Stimulated activated CD4-positive, alpha-beta T cell treated with anti-CD3 and anti-CD28 coated beads, Interleukin-4, amount 100 ng/mL, for 24 hours (primary cell): ENCODE measurements around the gene LFNG.

ENCODE experiments used
- DNase-seq: peaks from one replicate; pipeline ENCODE4 v3.0.0-alpha.2; 2020

Gene LFNG, protein sequence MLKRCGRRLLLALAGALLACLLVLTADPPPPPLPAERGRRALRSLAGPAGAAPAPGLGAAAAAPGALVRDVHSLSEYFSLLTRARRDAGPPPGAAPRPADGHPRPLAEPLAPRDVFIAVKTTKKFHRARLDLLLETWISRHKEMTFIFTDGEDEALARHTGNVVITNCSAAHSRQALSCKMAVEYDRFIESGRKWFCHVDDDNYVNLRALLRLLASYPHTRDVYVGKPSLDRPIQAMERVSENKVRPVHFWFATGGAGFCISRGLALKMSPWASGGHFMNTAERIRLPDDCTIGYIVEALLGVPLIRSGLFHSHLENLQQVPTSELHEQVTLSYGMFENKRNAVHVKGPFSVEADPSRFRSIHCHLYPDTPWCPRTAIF

DNA sequence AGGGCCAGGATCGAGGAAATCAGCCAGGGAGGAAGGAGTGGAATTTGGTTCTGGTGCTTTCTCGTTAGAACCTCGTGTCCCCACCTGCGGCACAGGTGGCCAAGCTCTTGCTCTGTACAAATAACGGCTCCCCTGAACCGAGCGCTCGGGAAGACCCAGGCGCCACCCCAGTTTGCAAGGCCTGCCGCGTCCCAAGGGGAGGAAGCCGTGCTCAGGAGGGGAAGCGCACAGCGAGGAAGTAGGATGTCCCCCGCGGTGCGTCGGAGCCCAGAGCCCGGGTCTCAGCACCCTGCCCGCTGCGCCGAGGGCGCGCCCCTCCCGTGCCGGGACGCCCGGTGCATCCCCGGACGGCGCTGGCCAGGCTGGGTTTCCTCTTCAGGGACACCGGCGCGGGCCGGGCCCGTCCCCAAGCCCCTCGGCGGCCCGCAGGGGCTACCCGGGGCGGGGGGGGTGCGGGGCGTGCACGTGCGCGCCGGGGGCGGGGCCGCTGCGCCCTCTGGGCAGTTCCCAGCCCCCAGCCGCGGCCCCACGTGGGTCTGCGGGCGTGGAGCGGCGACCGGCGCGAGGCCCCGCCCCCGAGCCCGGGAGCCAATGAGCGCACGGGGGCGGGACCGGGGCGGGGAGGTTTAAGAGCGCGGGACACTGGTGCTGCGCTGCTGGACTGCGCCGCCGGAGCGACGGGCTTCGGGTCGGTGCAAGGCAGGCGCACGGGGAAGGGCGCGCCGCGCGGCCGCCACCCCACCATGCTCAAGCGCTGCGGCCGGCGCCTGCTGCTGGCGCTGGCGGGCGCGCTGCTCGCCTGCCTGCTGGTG lies at the start of gene LFNG:
Gene LFNG (plus strand): TSS at position 656 of the 812 bp plus-strand sequence. CDS start 88 bp downstream, at position 744.
- DNase-seq = peak; percentile 81

DNA sequence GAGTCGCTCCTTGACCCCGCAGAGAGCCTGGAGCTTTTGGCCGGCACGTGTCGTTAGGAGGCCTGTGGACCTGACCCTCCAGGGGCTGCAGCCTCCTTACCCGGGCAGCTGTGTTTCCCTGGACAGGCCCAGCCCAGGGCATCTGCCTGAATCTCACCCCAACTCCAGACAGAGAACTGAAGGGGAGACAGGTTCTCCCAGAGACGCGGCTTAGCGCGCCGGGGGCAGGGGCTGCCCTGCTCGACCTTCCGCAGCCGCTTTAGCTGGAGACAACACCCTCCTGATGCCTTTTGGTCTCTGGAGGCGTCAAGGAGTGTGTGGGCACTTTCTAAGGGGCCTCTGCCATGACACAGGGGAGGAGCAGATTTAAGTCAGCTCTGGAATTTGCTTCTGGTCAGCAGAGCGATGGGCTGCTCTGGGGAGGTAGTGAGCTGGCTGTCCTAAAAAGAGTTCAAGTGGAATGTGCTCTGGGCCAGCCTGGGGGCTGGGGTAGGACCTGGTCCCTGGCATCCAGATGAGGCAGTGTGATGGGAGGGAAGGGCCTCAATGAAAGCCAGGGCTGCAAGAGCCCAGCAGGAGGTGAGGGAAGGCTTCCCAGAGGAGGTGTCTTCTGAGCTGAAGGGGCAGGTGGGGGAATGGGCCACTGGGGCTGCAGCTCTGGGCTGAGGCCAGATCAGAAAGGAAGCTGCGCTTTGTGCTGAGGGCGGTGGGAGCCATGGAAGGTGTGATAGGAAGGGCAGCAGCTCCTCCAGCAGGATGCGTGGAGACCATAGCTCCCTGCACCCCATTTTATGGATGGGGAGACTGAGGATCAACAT lies 49.2 kb upstream of the LFNG start:
- DNase-seq = no peak

DNA sequence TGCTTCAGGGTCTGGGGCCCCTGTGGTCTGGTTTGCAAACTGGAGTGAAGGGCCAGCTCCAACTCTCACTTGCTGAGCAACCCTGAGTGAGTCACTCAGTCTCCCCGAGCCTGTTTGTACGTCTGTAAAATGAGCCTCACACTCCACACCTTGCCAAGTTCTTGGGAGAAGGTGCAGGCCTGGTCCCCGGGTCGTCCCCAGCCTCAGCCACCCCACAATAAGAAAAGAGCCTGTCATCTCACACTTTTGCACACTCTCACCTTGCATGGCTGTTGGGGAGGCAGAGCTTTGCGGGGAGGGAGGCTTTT lies 48.6 kb upstream of the LFNG start:
- no peak for DNase-seq

DNA sequence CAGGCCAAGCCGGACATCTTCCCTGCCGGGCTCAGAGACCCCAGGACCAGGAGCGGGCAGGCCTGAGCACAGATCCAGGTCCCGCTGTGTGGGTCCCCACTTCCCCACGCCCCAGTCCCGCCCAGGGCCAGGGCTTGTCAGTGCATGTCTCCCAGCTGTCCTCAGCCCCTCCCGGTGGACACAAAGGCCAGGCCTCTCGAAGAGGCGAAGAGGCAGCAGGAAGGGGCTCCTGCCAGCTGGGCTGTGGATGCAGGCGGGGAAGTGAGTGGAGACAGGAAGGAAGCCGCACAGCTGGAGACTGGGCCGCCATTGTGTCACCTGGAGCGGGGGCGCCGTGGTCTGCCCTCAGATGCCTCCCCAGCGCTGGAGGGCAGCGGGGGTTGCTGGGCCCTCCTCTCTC lies 48.2 kb upstream of the LFNG start:
- DNase-seq = no peak

DNA sequence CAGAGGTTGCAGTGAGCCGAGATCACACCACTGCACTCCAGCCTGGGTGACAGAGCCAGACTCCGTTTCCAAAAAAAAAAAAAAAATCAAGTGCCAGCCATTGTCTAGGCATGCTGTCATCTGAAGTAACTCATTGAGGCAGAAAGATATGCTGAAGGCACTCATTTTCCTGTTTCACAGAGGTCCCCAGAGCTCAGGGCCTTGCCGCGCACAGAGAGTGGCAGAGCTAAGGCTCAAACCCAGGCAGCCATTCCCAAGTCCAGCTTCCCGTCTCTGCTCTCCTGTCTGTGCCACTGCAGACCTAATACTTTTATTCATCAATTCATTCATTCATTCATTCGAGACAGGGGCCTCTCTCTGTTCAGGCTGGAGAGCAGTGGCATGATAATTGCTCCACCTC lies 46.8 kb upstream of the LFNG start:
- DNase-seq = no peak

DNA sequence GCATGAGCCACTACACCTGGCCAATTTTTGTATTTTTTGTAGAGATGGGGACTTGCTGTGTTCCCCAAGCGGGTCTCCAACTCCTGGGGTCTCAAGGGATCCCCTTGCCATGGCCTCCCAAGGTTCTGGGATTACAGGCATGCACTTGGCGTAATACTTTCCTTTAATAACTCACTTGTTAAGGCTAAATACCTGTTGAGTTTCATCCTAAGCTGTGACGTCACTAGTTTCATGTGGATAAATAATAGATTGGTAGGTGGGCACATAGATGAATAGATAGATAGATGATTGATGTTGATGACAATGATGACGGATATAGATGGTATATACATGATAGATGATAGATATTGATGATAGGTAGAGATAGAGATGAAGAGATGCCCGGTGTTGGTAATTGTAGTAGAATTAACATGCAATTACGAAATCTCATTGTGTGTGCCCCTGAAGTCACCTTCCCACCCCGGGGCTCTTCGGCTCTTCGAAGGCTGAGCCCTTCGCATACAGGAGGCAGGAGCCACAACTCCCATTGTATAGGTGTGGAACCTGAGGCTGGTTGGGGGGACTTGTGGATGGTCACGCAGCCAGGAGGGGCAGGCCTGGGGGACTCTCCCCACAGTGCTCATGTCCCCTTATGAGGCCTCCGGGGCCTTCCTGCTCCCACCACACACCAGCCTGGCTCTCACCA lies 45.9 kb upstream of the LFNG start:
- DNase-seq = no peak

DNA sequence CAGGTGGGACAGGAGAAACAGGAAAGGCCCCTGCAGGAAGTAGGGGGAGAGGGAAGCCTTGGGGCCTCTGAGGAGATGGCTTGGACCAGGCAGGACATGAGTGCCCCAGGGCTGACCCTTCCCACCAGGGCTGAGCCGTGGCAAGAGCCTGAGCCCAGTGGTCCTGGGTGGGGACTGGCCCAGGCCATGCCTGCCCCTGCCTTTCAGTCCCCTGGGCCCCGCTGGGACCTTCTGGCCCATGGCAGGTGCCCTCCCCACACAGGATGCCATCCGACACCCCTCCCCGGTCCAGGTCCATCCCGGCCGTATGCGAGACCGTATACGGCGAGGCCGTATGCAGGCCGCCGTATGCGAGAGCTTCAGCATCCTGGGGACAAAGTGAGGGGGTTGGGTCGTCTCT lies 45.4 kb upstream of the LFNG start:
- no peak for DNase-seq

DNA sequence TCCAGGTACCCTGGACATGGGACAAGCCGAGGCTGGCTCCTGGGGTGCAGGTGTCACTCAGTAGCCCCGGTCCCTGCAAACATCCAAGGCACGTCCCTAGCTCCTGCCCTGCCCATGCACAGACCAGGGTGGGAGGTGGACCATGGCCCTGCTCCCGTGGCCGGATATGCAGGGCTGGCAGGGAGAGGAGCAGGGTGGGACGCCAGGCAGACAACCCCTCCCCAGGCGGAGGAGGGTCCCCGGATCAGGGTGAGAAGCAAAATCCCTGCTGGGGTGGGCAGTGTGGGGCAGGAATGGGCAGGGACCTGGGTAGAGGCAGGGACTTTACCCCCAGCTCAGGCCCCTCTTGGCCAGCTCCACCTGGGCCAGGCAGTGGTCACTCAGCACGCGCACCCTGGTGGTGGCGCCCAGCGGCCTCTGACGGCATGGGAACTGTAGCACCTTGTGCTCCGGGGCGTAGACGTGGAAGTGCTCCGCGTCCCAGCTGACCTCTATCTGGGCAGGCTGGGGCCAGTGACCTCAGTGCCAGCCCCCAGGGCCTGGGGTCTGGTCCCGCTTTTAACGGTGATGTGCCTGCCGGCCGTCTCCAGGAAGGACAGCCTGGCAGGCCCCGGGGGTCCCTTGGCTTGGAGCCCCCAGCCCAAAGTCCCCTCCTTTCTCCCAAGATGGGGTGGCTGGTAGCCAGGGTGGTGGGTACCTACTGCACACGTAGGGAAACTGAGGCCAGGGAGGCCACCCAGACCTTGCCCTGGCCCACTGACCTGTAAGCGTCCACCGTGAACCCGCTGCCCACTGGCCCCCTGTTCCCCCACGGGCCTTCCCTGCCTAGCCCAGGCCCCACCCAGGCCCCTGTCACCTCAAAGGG lies 44.5 kb upstream of the LFNG start:
- DNase-seq = no peak

DNA sequence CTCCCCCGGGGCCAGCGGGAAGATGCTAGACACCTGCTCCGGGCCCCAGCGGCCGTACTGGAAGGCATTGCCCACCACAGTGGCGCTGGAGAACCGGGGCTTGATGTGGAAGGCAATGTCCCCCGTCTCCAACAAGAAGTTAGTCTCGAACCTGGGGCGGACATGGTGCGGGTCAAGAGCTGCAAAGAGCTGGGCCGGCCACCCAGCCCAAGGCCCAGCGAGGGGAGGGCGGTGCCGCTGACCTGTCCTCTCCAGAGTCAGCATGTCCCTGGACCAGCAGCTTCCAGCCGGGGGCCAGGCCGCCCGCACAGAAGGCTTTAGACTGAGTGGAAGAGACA lies 43.9 kb upstream of the LFNG start:
- DNase-seq = no peak

DNA sequence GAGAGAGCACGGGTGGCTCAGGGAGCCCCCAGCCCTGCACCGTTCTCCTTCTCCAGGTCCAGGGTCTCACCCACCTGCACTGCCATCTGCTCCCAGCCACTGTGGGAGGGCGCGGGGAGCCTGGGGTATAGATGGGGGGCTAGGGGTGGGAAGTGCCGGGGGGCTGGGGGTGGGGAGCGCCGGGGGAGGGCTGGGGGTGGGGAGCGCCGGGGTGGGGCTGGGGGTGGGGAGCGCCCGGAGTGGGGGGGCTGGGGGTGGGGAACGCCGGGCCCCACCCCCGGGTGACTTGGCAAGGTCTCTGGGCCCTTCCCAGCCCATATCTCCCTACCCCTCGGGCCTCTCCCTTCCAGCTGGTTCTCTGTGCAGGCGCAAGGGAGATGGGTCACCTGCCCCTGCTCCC lies 43.3 kb upstream of the LFNG start, which contains the start of gene GRIFIN:
Gene GRIFIN (minus strand): TSS at position 101 of the 400 bp plus-strand sequence. CDS start 15 bp downstream, at position 86.
- no peak for DNase-seq

DNA sequence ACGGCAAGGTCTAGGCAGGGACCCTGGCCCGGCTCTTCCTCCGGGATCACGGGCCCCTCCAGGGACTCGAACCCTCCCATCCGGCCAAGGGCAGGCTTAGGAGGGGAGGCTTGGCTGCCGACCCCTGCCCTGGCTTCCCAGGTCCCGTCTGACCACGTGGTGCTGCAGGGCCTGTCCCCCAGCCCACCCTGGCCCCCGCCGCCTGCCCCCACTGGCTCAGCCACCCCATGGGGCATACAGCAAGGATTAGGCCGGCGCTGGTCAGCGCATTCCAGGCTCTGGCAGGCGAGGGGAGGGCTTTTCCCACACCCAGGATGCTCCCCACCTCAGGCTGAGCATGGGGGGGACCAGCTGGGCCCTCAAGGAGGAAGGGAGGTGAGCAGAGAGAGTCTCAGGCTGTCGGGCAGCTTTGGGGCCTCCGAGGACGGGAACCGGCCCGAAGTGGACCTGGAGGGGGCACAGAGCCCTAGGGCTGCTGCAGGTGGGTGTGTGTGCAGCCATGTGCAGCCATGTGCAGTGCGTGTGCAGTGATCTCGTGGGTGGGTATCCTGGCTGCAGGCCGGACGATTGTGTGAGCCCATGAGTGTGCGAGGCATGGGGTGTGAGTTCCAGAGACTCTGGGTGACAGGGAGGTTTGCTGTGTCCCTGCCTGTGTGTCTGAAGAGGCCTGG lies 42.7 kb upstream of the LFNG start:
- no peak for DNase-seq

DNA sequence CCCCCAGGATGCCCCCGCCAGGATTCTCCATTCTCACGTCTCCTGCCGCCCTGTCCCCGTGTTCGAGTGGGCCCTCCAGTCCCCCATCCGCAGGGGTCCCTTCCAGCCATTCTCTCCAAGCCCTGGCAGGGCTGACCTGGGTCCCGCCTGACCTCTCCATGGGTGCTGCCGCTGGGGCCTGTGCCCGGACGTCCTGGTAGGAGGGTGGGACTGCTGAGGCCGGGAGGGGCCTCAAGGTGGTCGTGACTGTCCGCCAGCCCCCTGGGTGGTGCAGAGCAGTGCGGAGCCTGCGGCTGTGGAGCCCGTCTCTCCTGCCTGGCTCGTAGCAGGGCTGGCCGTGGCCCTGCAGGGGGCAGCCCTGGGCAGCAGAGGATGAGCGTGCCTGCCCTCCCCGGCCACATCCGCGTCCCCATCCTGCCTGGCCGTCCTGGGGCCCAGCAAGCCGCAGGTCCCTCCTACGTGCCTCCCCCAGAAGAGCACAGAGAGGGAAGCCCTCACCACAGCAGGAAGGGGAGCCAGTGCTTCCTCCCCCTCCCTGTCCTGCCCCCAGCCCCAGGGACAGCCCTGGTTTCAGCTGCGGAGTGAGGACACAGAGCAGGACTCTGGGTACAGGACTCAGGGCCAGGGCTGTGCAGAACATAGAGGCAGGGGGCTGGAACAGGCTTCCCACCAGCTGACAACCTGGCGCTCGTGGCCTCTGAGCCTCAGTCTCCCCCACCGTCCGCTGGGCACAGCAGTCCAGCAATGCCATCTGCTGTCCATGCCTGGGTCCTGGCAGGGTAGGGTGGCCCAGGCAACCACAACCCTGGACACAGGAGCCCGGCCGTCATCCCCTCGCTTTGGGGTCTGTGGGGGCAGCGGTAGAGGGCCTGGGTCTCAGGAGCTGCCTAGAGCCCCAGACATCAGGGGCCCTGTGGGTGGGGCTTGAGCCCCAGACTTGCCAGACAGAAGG lies 41.9 kb upstream of the LFNG start:
- DNase-seq = peak; percentile 49

DNA sequence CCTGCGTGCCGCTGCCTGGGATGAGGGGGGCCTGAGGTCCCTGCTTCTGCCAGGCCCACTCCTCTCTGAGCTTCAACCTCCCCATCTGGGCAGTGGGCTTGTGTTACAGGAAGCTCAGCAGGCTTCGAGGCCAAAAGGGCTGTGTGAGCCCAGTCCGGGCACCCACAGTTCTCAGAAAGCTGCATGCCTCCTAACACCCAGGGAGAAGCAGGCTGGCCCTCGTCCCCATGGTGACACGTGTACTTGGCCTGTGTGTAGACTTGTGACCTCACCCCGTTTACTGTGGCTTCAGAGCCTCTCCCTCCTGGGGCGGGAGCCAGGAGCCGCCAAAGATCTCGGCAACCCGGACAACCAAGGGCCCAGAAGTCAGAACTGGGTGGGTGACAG lies 41.2 kb upstream of the LFNG start:
- no peak for DNase-seq

DNA sequence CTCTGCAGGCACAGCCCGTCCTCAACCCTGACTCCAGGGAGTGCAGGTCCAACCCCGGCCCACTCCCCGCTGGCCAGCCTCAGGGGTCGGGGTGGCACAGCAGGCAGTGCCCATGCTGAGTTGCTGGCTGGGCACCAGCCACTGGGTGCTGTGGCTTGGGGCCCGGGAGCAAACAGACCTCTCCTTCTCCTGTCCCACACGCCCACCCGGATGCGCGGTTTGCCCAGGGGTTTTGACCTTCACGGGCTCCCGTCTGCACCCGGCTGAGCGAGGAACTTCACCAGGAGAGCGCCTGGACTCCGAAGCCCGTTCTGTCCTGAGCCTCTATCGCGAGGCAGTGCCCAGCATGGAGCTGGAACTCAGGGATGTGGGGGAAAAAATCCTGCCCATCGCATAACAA lies 40.8 kb upstream of the LFNG start:
- no peak for DNase-seq

DNA sequence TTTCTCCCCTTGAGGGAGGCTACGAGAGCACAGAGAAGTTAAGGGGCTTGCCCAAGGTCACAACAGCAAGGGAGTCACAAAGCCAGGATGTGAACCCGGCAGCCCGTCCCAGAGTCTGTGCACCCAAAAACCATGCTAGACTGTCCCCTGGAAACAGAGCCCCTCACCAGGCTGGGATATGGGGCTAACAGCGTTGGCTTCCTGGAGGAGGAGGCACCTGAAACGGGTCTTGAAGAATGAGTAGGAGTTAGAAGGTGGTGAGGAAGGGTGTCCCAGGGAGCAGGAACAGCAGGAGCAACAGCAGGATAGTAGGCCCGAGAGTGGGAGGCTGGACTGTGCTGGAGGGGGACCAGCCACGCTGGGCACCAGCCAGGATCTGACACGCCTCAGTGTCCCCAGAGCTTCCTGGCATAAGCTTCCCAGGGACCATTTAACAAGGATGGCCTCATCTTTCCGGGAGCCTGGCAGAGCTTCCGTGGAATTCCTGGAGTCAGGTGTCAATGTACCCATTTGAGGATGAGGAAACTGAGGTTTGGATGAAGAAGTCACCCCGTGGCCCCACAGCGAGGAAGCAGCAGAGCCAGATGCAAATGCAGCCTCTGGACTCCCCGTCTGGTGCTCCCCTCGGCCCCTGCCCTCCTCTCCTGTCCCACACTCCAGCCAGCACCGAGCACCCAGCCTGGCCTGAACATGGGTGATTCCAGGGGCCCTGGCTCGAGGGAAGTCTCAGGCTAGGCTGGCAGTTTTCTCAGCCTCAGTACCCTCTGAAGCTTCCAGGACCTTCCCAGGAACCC lies 40.1 kb upstream of the LFNG start:
- DNase-seq = no peak

DNA sequence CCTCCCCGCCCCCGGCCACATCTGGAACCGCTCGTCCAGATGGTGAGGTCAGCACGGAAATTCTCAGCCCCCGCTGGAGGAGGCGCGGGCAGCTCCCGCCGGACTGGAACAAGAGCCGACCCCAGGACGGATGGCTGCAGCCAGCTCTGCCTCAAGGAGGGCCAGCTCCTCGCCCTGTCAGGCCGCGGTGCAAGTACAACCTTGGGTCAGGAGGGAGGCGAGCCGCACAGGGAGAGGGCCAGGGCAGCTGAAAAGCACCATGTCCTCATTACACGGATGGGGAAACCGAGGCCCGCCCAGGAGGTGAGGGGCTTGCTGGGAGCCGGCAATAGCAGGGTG lies 39.5 kb upstream of the LFNG start:
- DNase-seq = no peak

DNA sequence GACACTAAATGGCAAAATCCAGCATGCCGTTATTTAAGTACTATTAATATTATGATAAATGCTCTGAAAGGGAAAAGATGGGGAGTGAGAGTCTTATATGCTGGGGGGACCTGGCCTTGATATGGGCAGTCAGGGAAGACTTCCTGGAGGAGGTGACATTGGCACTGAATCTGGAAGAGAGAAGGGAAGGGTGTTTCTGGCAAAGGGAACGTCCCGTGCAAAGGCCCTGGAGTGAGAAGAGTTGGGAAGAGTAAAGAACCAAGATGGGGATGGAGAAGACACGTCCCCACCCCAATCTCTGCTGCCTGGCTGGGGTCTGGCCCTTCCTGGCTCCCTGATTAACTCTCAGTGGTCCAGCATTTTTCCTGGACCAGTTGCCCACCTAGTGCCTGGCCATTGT lies 38.4 kb upstream of the LFNG start:
- no peak for DNase-seq

DNA sequence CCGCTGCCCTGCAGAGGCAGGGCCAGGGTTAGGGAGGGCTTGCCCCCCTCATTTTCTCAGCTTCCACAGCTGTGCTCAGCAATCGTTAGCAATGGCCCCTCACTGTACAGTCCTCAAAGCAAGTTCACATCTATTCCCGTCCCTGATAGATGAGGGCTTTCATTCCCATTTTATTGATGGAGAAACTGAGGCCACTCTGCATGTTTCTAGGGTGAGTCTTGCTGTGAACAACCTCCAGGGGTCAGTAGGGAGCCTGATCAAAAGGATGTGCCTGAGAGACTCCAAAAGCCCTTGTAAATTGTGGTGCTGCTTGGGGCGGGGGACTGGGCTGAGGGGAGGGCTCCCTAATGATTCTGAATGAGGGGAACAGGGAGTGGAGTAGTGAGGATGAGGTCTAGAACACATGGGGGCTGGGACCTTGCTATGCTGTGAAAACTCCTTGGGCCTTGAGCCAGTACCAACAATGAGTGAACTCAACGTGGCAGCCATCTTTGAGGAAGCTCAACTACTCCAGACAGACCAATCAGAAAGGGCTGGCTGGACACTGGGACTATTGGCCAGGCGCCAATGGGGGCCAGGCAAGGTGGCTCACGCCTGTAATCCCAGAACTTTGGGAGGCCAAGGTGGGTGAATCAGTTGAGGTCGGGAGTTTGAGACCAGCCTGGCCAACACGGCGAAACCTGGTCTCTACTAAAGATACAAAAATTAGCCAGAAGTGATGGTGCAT lies 36.7 kb upstream of the LFNG start:
- no peak for DNase-seq

DNA sequence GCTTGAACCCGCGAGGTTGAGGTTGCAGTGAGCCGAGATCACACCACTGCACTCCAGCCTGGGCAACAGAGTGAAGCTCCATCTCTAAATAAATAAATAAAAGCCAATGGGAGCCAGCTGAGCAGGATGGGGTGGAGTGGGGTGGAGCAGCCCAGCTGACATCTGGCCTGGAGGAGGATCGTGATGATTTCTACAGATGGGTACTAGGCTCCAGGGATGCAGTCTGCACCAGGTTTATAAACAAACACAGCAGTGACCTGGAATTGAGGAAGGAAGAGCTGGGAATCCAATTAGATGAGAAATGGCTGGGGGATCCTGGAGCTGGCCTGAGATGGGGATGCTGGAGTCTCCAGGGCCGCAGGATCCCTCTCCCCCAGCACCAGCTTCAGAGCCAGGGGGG lies 36.1 kb upstream of the LFNG start:
- no peak for DNase-seq
